K562 (cell line): ENCODE measurements around the gene RELL2. TPM values are rescaled to one million over a fixed set of nuclear protein-coding genes. Genes with fewer than 3 reads are reported as not detected.

Source experiments
- C11orf30 ChIP-seq: fragments of 450-650 bp; IDR thresholded peaks from 2 replicates; pipeline ENCODE4 v1.6.1; 2016; ENCODE audit warnings: low read depth, mild to moderate bottlenecking
- CBFA2T2 ChIP-seq: fragments of 450-650 bp; conservative IDR thresholded peaks from 2 replicates; pipeline ENCODE4 v1.6.1; 2017; ENCODE audit warnings: mild to moderate bottlenecking
- GTF2A2 ChIP-seq: IDR thresholded peaks from 2 replicates; pipeline ENCODE4 v1.6.1; 2016; ENCODE audit warnings: mild to moderate bottlenecking, missing genetic modification characterization, missing compliant biosample characterization
- MIER1 ChIP-seq: fragments of 450-650 bp; IDR thresholded peaks from 2 replicates; pipeline ENCODE4 v1.6.1; 2016; ENCODE audit warnings: antibody characterized with exemption, mild to moderate bottlenecking, low read depth
- MTA2 ChIP-seq: fragments of 450-650 bp; IDR thresholded peaks from 2 replicates; pipeline ENCODE4 v1.6.1; 2016; ENCODE audit warnings: low read depth
- PRMT5 ChIP-seq: sonication (generic); formaldehyde crosslinking; IDR thresholded peaks from 2 replicates; pipeline ENCODE4 v1.5.0; 2020; ENCODE audit warnings: missing genetic modification reagents
- PRPF4 ChIP-seq: fragments of 200-400 bp; formaldehyde crosslinking; IDR thresholded peaks from one replicate; pipeline ENCODE4 v1.6.1; 2017; ENCODE audit warnings: low read length, low read depth, mild to moderate bottlenecking; ENCODE audit not compliant: insufficient read depth, poor library complexity, severe bottlenecking
- RBM14 ChIP-seq: fragments of 200-400 bp; formaldehyde crosslinking; IDR thresholded peaks from 2 replicates; pipeline ENCODE4 v1.6.1; 2018; ENCODE audit warnings: low read depth, mild to moderate bottlenecking, low read length, moderate library complexity, borderline replicate concordance; ENCODE audit not compliant: insufficient read depth
- TEAD4 ChIP-seq, 2 experiments: sonication (generic) in 1 of 2; formaldehyde crosslinking in 1 of 2; IDR thresholded peaks; 2 replicates each; pipeline versions ENCODE4 v1.6.1 to v1.8.0; 2012 to 2022; ENCODE audit warnings: borderline replicate concordance in 1 of 2, inconsistent platforms in 1 of 2, low read length in 1 of 2, mild to moderate bottlenecking in 1 of 2, missing genetic modification reagents in 1 of 2
- ZNF780A ChIP-seq: fragments of 250-450 bp; sonication (Bioruptor Pico); IDR thresholded peaks from 2 replicates; pipeline ENCODE4 v1.5.0; 2021; ENCODE audit warnings: mild to moderate bottlenecking
- polyA plus RNA-seq, 8 experiments: library from polyadenylated mRNA; depleted of rRNA in 4 of 8; stranded (reverse) in 5 of 8; unstranded in 3 of 8; fragments of >200 nt; fragmentation: Nextera tagmentation in 2 of 8; fragmentation: Illumina TruSeq in 1 of 8; extraction: Ambion mirVana in 2 of 8; extraction: Trizol in 1 of 8; gene quantifications; 2 replicates each; pipeline versions ENCODE4 v1.2.1 to v1.2.3, GENCODE V29; 2011 to 2014; ENCODE audit warnings: inconsistent platforms in 1 of 8, missing spikeins in 1 of 8
- total RNA-seq, 7 experiments: library from RNA; depleted of rRNA in 6 of 7; stranded (reverse); fragments of >200 nt in 6 of 7; fragmentation: Illumina TruSeq in 2 of 7; extraction: Trizol in 2 of 7; gene quantifications; 2 replicates each; pipeline versions ENCODE4 v1.2.1 to v1.2.3, GENCODE V29; 2011 to 2021; ENCODE audit warnings: low replicate concordance in 1 of 7
- TF ChIP-seq, protein P1 (sequence below): sonication (generic); formaldehyde crosslinking; IDR thresholded peaks from 2 replicates; pipeline ENCODE4 v1.8.0; 2022; ENCODE audit warnings: mild to moderate bottlenecking, missing genetic modification reagents
- TF ChIP-seq, protein P2 (sequence below): fragments of 450-650 bp; conservative IDR thresholded peaks from 2 replicates; pipeline ENCODE4 v1.6.1; 2016; ENCODE audit warnings: missing genetic modification characterization, low read depth, mild to moderate bottlenecking, control low read depth, missing compliant biosample characterization
- TF ChIP-seq, protein P3 (sequence below): sonication (generic); formaldehyde crosslinking; IDR thresholded peaks from 2 replicates; pipeline ENCODE4 v1.8.0; 2023; ENCODE audit warnings: mild to moderate bottlenecking, missing genetic modification reagents
- TF ChIP-seq, protein P4 (sequence below): fragments of 450-650 bp; IDR thresholded peaks from one replicate; pipeline ENCODE4 v1.6.1; 2018; ENCODE audit warnings: mild to moderate bottlenecking, moderate library complexity; ENCODE audit not compliant: partially characterized antibody

RELL2 gene
- total and polyA plus RNA-seq, 9 of the 15 experiments (the other 6 are each of a cell fraction or from before 2014, with no cell fraction given) = 0.06 to 36.0 (median 14.3) TPM

DNA sequence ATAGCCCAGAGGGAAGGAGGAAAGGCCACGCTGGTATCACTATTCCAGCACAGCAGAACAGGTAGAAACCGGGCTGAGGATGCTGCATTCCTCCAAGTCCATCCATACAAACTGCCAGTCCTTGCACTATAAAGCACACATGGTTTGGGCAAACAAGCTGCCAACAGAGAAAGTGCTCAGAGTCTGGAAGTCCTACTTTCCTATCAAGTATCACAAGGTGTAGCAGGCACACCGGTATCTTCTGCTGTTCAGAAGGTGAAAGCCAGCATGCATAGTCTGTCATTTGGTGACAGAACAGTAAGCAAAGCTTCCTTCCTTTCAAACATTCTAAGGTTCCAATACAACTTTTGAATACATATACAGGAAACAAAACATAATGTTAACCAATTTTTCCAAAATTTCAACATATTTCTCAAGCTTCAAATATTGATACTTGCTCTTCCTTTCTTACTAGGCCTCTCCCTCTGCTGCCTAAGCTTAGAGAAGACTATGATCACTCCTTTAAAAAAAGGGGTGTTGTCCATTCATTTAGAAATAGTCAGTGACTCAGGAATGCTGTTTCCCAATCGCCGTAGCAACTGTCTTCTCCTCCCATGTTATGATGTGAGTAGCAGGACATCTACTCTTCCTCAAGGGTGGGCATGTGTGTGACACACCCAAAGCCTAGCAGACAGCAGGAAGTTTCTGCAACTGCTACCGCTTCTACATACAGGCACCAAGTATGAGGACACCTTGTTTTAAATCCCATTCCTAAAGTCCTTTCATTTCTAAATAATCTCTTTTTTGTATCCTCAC is 32.7 kb upstream of the RELL2 start (continued):
- TF ChIP-seq, protein P1, sequence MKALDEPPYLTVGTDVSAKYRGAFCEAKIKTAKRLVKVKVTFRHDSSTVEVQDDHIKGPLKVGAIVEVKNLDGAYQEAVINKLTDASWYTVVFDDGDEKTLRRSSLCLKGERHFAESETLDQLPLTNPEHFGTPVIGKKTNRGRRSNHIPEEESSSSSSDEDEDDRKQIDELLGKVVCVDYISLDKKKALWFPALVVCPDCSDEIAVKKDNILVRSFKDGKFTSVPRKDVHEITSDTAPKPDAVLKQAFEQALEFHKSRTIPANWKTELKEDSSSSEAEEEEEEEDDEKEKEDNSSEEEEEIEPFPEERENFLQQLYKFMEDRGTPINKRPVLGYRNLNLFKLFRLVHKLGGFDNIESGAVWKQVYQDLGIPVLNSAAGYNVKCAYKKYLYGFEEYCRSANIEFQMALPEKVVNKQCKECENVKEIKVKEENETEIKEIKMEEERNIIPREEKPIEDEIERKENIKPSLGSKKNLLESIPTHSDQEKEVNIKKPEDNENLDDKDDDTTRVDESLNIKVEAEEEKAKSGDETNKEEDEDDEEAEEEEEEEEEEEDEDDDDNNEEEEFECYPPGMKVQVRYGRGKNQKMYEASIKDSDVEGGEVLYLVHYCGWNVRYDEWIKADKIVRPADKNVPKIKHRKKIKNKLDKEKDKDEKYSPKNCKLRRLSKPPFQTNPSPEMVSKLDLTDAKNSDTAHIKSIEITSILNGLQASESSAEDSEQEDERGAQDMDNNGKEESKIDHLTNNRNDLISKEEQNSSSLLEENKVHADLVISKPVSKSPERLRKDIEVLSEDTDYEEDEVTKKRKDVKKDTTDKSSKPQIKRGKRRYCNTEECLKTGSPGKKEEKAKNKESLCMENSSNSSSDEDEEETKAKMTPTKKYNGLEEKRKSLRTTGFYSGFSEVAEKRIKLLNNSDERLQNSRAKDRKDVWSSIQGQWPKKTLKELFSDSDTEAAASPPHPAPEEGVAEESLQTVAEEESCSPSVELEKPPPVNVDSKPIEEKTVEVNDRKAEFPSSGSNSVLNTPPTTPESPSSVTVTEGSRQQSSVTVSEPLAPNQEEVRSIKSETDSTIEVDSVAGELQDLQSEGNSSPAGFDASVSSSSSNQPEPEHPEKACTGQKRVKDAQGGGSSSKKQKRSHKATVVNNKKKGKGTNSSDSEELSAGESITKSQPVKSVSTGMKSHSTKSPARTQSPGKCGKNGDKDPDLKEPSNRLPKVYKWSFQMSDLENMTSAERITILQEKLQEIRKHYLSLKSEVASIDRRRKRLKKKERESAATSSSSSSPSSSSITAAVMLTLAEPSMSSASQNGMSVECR = no peak
- TF ChIP-seq PRMT5 (CRISPR knock-in tag) (no peak), GTF2A2 (no peak), MTA2 (no peak), MIER1 (no peak), TEAD4 (IDR thresholded peaks at IDR 0.05; ENCODE audit: low read length) (peak; percentile 77), TEAD4 (CRISPR knock-in tag; IDR thresholded peaks at IDR 0.05; ENCODE audit: borderline replicate concordance) (no peak), RBM14 (no peak), CBFA2T2 (no peak), PRPF4 (no peak), C11orf30 (0 out of 2 replicates have a peak, but pooled peaks have one; percentile 26), ZNF780A (CRISPR knock-in tag) (no peak)
- TF ChIP-seq, protein P2, sequence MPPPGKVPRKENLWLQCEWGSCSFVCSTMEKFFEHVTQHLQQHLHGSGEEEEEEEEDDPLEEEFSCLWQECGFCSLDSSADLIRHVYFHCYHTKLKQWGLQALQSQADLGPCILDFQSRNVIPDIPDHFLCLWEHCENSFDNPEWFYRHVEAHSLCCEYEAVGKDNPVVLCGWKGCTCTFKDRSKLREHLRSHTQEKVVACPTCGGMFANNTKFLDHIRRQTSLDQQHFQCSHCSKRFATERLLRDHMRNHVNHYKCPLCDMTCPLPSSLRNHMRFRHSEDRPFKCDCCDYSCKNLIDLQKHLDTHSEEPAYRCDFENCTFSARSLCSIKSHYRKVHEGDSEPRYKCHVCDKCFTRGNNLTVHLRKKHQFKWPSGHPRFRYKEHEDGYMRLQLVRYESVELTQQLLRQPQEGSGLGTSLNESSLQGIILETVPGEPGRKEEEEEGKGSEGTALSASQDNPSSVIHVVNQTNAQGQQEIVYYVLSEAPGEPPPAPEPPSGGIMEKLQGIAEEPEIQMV (tag) = no peak
- TF ChIP-seq, protein P3, sequence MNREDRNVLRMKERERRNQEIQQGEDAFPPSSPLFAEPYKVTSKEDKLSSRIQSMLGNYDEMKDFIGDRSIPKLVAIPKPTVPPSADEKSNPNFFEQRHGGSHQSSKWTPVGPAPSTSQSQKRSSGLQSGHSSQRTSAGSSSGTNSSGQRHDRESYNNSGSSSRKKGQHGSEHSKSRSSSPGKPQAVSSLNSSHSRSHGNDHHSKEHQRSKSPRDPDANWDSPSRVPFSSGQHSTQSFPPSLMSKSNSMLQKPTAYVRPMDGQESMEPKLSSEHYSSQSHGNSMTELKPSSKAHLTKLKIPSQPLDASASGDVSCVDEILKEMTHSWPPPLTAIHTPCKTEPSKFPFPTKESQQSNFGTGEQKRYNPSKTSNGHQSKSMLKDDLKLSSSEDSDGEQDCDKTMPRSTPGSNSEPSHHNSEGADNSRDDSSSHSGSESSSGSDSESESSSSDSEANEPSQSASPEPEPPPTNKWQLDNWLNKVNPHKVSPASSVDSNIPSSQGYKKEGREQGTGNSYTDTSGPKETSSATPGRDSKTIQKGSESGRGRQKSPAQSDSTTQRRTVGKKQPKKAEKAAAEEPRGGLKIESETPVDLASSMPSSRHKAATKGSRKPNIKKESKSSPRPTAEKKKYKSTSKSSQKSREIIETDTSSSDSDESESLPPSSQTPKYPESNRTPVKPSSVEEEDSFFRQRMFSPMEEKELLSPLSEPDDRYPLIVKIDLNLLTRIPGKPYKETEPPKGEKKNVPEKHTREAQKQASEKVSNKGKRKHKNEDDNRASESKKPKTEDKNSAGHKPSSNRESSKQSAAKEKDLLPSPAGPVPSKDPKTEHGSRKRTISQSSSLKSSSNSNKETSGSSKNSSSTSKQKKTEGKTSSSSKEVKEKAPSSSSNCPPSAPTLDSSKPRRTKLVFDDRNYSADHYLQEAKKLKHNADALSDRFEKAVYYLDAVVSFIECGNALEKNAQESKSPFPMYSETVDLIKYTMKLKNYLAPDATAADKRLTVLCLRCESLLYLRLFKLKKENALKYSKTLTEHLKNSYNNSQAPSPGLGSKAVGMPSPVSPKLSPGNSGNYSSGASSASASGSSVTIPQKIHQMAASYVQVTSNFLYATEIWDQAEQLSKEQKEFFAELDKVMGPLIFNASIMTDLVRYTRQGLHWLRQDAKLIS (CRISPR knock-in tag) = 0 out of 2 replicates have a peak, but pooled peaks have one; percentile 47
- TF ChIP-seq, protein P4, sequence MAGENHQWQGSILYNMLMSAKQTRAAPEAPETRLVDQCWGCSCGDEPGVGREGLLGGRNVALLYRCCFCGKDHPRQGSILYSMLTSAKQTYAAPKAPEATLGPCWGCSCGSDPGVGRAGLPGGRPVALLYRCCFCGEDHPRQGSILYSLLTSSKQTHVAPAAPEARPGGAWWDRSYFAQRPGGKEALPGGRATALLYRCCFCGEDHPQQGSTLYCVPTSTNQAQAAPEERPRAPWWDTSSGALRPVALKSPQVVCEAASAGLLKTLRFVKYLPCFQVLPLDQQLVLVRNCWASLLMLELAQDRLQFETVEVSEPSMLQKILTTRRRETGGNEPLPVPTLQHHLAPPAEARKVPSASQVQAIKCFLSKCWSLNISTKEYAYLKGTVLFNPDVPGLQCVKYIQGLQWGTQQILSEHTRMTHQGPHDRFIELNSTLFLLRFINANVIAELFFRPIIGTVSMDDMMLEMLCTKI = no peak
